HG03060 (cell line): Measurements from ENCODE around the gene PRKCE.

ENCODE experiments used
- ATAC-seq: cut with Tn5 transposase; IDR thresholded peaks from one replicate; pipeline ENCODE4 v1.9.1; 2021; ENCODE audit warnings: low read depth, moderate number of reproducible peaks; ENCODE audit not compliant: unreplicated experiment

PRKCE gene

GRCh38 chr2:46079985-46080560 is 428.6 kb downstream of the PRKCE start:
- ATAC-seq: no peak

- ATAC-seq: no peak
Observed at GRCh38 chr2:46082531-46083485, 431.3 kb downstream of the PRKCE start.

DNA sequence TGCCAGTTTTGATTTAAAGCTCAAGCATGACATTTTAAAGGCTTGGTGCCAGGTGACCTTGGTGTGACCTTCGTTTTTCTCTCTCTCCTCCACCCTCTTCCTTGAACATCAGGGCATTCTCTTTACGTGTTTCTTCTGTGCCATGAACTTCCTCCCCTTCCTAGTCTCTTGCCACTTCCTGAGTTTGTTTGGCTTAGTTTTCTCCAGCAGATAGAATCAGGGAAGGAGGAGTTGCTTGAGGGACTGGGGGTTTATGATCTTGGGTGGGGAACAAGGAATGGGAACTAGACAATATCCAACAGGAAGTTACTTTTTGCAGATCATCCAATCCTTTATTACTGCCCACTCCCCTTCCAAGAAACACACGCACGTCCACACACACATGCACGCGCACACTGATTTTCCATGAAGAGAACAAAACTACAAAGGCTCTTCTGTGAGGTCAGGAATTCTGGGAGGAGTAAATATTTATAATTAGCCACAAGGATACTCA is 435.1 kb downstream of the PRKCE start:
- no peak for ATAC-seq

DNA sequence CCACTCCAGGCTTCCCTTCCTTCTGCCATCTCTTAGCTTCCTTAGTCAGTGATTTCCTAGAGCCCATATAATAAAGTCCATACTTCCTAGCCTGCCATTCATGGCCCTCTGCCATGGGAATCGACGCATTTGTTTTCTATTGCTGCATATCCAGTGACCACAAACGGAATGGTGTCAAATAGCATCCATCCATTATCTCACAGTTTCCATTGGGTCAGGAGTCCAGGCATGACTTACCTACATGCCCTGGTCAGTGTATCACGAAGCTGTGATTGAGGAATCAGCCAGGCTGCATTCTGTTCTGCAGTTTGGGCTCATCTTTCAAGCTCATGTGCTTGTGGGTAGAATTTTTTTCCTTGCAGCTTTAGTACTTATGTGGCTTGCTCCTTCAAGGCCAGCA is 436.0 kb downstream of the PRKCE start:
- ATAC-seq: no peak

DNA sequence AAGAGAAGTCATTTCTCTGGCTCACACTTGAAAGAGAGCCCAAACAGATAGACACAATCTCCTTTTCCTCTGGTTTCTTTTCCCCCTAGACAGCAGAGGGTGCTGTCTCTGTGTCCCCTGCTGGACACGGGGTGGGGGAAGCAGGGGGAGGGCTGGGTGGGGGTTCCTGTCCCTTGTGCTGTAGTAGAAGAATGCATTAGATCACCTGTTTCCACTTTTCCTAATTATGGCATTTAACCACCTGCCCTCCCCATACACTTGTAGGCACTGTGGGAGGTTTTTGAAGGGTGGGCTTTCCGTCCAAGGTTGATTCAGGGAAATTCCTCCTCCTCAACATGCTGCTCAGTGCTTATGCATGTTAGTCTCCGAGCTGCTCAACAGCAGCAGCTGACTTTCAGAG is 439.5 kb downstream of the PRKCE start:
- ATAC-seq: no peak

DNA sequence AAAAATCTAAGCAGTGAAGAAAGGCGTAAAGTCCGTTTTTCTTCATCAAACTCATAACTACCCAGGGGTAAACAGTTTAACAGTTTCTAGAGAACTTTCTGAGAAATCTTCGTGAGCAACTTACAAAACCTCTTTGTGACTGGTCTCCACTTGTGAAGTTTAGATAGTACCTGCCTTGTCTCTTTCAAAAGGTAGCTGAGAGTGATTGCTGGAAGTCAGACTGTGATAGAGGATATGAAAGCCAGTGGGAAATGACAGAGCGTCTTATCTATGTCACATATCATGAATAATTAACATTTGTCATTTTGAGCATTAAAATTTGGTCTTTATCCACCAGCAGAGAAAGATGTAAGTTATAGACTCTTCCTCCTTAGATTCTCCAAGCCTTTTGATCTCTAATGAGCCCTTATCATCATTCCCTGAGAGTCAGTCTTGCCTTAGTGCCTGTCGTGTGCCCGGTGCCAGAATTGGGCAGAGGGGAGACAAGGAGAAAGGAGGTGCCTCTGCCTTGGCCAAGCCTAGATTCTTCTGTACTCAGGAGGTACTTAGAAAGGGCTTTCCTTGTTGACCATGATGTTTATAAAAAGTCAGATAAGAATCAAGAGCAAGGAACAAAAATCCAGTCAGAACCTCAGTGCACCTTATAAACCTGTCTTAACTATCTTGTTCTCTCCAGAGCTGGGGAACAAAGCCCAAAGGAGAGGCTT is 440.6 kb downstream of the PRKCE start:
- no peak for ATAC-seq

DNA sequence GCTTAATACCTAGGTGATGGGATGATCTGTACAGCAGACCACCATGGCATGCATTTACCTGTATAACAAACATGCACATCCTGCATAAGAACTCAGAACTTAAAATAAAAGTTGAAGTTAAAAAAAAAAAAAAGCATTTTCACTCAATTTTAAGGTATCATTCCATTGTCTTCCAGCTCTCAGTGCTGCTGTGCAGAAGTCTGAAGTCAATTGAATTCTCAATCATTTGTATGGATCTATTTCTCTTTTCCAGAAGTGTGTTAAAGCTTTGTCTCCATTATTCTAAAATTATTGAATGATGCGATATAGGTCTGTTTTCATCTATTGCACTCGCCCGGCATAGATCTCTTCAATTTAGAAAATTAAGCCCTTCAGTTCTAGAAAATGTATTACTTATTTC is 443.2 kb downstream of the PRKCE start:
- no peak for ATAC-seq

DNA sequence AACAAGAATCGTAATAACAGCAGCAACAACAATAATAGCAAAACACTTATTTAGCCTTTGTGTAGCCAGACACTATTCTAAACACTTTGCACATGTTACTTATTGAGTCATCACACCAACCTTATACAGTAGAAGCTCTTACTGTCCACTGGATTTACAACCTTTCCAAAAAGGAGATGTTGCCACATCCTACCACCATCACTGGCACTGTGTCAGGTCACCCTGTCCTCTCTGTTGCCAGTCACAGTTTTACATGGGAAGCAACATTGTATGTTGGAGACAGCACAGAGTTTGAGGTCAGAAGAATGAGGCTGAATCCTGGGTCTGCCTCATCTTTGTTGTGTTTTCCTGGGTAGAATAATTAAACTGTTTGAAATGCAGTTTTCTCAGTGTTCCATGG is 444.4 kb downstream of the PRKCE start:
- no peak for ATAC-seq

GRCh38 chr2:46096260-46096659 is 444.8 kb downstream of the PRKCE start:
- ATAC-seq: no peak

DNA sequence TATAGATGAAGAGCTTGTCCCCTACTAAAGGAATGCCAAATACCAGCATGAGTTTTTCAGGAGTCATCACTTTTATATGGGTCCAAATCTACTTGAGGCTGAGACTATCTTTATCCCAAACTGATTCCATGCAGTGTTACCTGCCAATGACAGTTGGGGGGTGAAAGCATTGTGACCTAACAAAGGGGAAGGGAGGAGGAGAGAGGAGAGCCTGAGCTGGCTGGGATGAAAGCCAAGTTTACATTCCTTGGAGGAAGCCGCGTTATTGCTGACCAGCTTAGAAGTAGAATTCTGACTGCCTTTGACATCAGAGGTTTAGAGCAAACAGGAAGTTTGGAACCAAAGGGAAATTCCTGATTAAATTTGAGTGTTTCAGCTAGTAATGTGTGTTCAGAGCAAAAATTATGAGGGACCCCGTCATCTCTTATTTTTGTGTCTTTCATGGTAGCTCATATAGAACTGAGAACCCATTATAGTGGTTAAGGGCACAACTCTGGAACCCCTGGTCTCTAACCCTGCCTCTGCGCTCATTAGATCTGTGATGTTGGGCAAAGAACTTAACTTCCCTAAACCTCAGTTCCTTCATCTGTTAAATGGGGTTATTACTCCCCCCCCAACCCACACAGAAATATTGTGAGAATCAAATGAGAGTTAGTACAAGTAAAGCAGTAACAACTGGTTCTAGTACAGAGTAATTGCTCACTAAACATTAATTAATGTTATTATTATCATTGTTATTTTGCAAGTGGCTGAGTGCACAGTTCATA is 446.4 kb downstream of the PRKCE start:
- ATAC-seq: no peak

DNA sequence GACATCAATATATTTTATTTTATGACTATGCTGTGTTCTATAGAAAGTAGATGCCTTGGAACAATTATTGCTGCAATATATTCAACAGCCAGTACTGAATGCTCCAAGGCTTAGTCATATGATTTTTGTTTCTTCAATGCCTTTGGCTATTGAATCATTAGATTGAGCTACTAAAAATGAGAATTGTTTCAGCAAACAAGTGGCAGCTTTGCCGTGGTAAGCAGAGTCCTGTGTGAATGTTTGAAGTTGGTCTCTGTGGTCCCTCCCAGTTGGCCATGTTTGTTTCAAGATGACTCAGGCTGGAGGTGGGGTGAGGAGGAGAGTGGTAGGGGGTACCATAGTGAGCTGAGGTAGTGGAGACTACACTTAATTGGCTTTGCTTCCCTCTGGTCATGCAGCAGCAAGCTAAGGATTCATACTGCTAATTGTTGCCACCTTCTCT is 447.2 kb downstream of the PRKCE start:
- no peak for ATAC-seq

DNA sequence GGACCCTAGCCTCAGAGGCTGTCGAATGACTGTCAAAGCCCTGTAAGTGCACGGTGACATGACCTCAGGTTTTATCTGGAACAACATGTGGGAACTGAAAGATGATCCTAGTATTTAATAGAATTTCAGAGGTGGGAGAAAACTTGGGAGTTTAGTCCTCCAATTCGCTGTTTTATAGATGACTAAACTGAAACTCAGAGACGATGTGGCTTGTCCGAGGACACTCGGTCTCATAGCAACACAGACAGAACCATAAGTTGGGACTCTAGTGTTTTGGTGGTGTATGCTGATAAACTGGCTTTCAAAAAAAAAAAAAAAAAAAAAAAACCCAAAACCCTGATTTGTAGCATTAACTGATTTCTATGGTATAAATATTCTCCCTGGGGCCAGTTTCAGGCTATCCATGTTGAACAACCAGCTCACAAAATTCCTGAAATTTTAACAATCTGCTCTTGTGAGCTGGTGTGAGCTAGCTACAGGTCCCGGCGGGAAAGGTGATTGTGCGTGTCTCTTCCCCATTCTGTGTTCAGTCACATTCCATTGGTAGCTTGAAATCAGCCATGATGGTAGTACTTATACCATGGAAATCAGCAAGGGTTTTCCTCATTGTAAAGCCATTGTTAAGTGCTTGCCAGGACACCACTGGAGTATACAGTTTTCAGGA is 450.2 kb downstream of the PRKCE start:
- no peak for ATAC-seq

- ATAC-seq: no peak
Observed at GRCh38 chr2:46106690-46107089, 455.2 kb downstream of the PRKCE start.

- ATAC-seq: no peak
Observed at GRCh38 chr2:46114996-46115395, 463.5 kb downstream of the PRKCE start.

GRCh38 chr2:46116150-46116549 is 464.7 kb downstream of the PRKCE start:
- ATAC-seq: no peak

DNA sequence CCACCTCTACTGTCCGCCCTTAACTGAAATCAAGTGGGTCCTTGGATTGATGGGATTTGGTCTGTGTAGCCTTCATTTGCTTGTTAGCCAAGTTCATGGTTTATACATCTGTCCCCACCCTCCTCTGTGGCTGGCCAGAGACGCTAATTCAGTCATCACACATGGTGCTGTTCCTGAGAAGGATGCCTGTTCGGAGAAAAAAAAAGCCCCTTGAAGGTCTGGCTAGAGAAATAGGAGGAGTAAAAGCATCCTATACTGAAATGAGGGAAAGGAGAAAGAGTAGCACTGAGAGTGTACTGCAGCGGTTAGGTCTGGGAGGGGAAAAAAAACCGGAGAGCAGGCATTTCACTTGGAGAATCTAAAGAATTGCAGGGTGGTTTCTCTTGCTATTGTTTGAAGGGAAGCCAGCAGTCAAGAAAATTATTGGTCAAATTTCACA is 465.1 kb downstream of the PRKCE start:
- ATAC-seq: no peak

DNA sequence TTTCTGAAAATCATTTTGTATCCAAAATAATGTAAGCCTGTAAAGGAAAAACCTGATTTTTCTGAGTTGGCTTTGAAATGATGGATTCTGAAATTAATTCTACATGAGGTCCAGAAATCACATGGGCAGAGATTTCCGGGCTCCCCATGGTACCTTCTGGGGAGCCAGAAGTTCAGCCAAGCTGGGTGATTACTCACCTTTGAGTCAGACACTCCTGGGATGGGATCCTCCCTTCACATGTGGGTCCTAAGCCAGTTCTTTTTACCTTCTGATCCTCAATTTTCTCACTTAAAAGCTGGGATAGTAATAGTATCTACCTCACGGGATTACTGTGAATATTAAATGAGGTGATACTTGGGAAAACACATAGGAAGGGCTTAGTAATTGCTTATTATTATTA is 465.9 kb downstream of the PRKCE start:
- no peak for ATAC-seq

DNA sequence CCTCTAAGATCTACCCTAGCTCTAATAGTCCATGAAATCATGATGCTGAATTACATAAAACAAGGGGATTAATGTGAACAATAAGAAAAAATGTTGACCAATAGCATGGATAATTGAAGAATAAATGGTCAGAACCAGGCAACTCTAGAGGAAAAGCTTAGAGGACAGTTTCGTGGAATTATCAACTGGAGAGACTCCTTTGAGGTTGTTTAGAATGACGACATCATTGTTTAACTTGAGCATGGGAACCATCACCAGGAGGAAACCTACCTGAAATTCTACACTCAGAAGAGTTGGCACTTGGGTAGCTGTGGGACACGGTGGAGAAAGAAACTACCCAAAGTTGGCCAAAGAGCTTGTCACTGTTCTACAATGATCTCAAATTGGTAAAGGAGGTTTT is 466.5 kb downstream of the PRKCE start:
- no peak for ATAC-seq

DNA sequence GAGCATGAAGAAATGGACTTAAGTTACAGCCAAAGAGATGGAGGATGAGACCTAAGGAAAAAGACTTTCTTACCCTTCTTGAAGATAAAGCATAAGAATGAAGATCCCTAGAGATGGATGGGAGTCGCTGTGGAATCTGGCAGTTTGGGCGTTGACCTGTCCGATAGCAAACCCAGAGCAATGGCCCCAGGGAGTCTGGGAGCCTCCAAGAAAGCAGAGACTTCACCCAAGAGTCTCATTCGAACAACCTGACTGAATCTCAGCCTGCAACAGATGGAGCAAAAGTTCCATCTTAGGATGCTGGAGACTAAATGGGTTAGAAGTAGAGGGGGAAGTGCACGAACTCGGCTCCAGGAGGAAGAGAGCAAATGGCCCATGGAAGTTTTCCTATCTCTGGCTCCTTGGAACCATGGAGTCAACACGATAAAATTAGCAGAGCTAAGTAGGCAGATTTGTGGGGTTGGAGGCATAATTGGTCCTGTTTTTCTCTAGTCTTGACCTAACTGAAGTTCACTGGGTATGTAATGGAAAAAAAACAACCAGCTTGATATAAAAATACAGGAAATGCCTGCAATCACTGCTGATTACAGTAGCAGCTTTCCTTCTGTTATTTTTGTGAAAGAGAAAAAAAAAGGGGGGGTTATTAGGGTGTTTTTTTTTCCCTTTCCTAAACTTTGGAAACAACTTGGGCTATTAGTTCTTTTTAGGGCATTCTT is 467.3 kb downstream of the PRKCE start:
- ATAC-seq: no peak
